Spleen (tissue), 7 donors: ENCODE data around the gene ATL2.

Experiments used
- CTCF ChIP-seq, 11 experiments: fragments of 200-600 bp in 7 of 11; fragments of 450-650 bp in 4 of 11; sonication (generic) in 4 of 11; IDR thresholded peaks in 8 of 11; conservative IDR thresholded peaks in 3 of 11; 1 replicate in 7 of 11; 2 replicates in 4 of 11; pipeline versions ENCODE4 v1.4.0 to v1.8.0; 2016 to 2021; ENCODE audit warnings: antibody characterized with exemption in 11 of 11, inconsistent platforms in 4 of 11, mild to moderate bottlenecking in 1 of 11
- POLR2A ChIP-seq, 3 donors: fragments of 450-650 bp; IDR thresholded peaks; one replicate each; pipeline ENCODE4 v1.5.1; 2017; ENCODE audit warnings: antibody characterized with exemption in 3 of 3, mild to moderate bottlenecking in 1 of 3
- POLR2AphosphoS5 ChIP-seq, 3 donors: sonication (generic); formaldehyde crosslinking; IDR thresholded peaks; one replicate each; pipeline ENCODE4 v1.5.1; 2017; ENCODE audit warnings: antibody characterized with exemption in 3 of 3
- donor health status: DM: no; HTN: no; CAD: no; lungs with moderate emphysema.
- donor health status: DM: no; HTN: no; CAD: no.
- donor health status: DM: no; HTN: no; CAD: no.

- TF ChIP-seq CTCF (IDR thresholded peaks at IDR 0.05 in 8 of 11, conservative IDR thresholded peaks at IDR 0.05 in 3 of 11): no peak
- TF ChIP-seq POLR2A (IDR thresholded peaks at IDR 0.05): no peak
- TF ChIP-seq POLR2AphosphoS5 (IDR thresholded peaks at IDR 0.05): no peak
Measured at GRCh38 chr2:38279201-38279600, 97.9 kb downstream of the ATL2 start.
